GM18505 (cell line): Measurements from ENCODE around the gene PRKCQ.
"Not testable (repeated sequence)": the region's sequence is repeated elsewhere in the genome, so short reads cannot be mapped to it uniquely, and the experiment has no call there.

Experiments used
- ATAC-seq: cut with Tn5 transposase; IDR thresholded peaks from one replicate; pipeline ENCODE4 v1.9.1; 2021; ENCODE audit not compliant: unreplicated experiment
- POLR2A ChIP-seq: IDR thresholded peaks from 4 replicates; pipeline ENCODE4 v1.6.1; 2011; ENCODE audit warnings: borderline replicate concordance; ENCODE audit not compliant: insufficient read depth, insufficient read length; ENCODE audit errors: extremely low read depth

PRKCQ gene

DNA sequence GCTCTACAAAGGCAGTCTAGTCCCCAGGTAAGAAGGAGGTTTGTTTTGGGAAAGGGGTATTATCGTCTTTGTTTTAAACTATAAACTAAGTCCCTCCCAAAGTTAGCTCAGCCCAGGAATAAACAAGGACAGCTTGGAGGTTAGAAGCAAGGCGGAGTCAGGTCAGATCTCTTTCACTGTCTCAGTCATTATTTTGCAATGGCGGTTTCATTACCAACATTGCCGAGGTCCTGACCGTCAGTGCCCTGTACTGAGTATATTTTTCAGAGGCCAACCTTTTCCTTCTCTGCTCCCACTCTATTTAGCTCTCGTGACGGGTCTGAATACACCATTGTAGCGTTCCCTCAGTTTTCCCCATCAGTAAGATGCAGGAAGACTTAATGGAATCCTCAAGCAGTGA lies 184.5 kb downstream of the PRKCQ start:
- TF ChIP-seq POLR2A: no peak
- no peak for ATAC-seq

DNA sequence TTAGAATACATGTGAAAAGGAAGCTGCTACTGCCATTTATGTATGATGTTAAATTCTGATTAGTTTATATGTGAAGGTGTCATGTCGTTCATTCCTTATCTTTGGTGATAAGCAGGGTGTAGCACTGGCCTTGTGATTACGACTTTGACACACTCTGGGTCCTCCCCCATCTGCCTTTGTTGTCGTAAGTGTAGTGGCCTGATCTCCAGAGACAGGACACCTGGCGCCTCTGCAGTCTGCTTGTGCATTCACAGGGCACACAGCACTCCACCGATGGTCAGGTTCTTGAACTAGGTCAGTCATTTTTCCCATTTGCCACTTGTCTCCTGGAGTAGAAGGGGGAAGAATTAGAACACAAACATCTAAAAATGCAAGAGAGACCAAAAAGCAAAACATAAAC lies 186.0 kb downstream of the PRKCQ start:
- TF ChIP-seq POLR2A: no peak
- ATAC-seq: no peak

DNA sequence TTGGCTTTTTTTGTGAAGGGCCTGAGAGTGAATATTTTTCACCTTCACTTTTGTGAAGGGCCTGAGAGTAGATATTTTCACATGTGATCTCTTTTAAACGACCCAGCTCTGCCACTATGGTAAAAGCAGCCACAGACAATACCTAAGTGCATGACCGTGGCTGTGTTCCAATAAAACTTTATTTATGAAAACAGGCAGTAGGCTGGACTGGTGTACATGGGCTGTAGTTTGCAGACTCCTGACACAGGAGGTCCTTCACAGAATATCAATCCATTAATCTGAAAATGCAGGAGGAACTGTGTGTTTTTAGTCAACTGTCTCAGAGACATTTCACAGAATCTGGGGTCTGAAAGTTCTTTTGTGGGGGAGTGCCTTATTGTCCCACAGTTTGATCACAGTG lies 186.9 kb downstream of the PRKCQ start:
- no peak for TF ChIP-seq POLR2A
- ATAC-seq: no peak

DNA sequence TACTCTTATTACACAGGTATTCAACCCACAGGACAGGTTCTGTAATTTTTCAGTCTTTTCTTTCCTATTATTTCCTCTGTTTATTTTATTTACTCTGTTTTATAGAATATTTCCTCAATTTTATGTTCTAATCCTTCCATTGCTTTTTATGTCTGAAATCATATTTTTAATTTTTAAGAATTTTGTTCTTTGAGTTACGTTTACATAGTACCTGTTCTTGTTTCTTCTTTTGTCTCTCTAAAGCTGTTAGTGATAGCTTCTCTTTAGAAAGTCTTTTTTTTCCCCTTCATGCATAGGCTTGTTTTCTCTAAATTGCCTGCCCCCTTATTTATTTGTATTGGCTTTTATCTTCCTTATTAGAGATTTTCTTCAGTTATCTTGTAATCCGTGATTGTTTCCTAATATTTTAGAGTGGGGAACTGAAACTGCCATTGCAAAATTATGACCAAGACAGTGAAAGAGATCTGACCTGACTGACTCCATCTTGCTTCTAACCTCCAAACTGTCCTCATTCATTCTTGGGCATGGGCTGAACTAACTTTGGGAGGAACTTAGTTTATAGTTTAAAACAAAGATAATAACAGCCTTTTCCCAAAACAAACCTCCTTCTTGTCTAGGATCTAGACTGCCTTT lies 189.7 kb downstream of the PRKCQ start:
- no peak for ATAC-seq
- no peak for TF ChIP-seq POLR2A

DNA sequence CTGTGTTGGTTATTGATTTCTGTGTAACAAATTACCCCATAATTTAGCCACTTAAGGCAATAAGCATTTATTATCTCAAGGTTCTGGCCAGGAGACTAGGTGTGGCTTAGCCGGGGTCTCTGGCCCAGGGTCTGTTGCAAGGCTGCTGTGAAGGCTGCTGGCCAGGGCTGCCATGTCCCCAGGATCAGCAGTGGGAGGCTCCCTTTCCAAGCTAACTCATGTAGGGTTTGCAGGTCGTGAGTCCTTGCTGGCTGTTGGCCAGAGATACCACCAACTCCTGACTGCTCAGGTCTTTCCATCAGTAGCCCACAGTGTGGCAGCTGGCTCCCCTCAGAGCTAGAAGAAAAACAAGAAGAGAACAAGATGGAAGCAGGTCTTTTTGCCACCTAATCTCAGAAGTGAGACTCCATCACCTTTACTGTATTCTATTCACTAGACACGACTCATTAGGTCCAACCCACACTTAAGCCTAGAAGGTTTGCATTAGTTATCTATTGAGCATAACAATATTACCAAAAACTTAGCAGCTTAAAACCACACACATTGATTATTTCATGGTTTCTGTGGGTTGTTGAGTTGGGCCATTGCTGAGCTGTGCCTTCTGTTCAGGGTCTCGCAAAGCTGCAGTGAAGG lies 191.7 kb downstream of the PRKCQ start:
- no peak for TF ChIP-seq POLR2A
- no peak for ATAC-seq

DNA sequence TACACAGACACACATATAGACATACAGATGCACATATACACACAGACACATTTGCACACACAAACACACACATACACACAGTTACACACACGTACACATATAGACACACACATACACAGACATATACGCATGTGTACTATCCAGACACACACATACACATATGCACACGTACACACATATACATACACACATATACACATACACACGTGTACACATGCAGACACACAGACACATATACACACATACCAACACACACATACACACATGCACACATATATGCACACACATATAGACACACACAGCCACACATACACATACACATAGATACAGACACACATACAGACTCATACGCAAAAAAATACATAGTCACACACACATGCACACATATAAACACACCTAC lies 193.1 kb downstream of the PRKCQ start:
- ATAC-seq: no peak

DNA sequence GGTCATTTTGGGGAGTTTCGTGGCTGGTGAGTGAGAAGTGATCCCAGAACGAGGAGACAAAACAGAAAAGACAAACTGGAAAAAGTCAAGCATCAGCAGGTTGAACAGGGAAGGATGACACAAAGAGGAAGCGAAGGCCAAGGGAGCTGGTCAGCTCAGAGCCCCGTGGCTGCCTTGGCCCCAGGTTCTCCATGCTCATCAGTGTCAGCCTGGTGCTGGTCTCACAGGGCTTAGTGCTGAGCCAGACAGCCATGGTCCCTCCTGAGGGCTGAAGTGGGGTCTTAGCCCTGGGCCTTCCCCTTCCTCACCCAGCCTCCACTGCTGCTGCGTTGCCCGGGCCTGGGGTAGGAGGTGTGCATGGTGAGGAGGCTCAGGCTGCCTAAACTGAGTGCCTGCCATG lies 193.7 kb downstream of the PRKCQ start:
- no peak for TF ChIP-seq POLR2A
- no peak for ATAC-seq

More for the DNA sequence above, 193.1 kb downstream of the PRKCQ start:
- no peak for TF ChIP-seq POLR2A

DNA sequence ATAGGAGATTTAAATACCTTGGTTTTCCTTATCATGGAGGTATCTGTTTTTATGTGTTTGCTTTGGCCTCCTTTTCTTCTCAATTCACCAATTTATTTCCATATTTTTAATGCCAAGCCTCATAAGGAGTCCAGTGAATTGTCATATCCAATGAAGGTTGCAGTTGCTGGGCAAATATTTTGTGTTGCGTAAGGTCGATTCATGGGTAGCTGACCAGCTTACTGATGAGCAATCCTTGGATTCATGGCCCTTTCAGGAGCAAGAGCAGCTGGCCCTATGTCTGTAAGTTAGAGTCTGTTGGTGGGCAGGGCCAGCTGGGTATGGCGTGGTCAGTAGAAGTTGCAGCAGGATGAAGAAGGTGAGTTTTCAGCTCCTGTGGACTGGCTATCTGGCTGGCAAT lies 194.4 kb downstream of the PRKCQ start:
- no peak for ATAC-seq
- no peak for TF ChIP-seq POLR2A

DNA sequence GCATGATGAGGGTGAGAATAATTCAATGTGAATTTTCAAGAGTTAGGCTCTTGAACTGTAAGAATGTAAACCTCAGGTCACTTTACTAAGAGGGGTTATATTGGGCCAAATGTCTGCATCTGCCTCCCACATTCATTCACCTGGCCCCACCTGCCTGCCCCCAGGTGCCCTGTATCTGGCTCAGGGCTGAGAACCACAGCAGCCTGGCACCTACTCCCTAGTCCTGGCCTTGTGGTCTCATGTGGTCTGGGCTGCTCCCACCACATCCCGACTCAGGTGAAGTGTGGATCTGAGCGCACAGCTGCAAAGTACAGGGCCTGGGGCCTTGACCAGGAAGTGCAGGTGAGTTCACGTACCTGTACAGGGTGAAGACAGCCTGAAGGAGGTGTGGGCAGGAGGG lies 195.2 kb downstream of the PRKCQ start:
- ATAC-seq: no peak
- no peak for TF ChIP-seq POLR2A

DNA sequence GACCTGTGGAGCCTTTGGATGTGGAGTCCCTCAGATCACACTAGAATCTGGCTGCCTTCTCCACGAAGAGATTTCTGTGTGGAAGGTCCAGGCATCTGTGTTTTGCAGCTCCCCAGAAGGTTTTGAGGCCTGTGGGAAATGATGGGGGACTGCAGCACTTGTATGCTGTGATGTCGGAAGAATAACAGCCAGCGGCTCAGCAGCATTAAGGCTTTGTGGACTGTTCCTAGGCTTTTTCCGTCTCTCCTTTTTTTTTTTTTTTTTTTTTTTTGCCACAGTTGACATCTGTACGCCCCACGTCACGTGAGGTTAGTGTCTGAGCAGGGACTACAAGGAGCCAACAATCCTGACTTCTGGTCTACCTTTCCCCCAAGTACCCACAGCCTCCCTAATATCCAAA lies 196.0 kb downstream of the PRKCQ start:
- TF ChIP-seq POLR2A: no peak
- ATAC-seq: no peak

DNA sequence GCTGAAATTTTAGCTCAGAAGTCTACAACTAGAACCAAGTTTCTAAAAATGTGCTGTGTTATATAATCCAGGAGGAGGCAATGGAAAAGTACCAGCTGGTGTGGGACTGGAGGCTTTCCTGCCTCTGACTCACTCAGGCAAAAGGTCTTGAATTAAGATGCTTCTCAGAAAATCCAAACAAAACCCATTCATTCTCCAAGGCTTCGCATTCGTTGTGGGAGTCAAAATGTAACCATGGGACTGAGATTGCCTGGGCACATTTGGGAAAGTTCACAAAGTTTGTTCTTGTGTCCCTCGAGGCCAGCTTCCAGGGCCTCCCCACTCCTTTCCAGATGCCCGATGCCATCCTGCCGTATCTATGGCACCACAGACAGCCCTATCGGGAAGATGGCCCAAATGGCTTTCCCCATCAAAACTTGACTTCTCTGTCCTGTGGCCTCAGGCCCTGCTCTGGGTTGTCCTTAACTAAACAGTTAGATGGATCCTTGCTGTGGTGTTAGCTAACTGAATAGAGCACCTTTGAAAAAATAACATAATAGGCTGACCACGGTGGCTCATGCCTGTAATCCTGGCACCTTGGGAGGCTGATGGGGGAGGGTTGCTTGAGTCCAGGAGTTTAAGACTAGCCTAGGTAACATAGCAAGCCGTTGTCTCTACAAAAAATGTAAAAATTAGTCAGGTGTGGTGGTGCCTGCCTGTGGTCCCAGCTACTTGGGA lies 196.8 kb downstream of the PRKCQ start:
- ATAC-seq: no peak
- TF ChIP-seq POLR2A: no peak

DNA sequence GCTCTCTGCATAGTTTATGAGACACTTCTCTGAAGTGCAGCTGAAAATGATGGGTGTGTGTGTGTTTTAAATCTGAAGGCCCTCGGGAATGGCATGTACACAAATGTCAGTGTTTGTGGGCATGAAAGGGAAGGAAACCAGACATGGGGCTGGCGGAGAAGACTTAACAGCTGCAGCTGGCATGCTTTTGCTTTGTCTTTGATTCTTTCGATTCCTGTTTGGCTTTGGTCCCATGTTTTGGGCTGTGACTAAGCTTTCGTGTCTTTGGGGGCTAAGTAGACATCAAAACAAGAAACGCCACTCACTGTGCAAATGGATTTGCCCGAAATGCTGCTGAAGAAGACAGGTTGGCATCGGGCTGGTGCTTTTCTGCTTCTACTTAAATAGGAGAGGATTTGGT lies 198.0 kb downstream of the PRKCQ start:
- peak; percentile 85 for ATAC-seq
- TF ChIP-seq POLR2A: no peak

DNA sequence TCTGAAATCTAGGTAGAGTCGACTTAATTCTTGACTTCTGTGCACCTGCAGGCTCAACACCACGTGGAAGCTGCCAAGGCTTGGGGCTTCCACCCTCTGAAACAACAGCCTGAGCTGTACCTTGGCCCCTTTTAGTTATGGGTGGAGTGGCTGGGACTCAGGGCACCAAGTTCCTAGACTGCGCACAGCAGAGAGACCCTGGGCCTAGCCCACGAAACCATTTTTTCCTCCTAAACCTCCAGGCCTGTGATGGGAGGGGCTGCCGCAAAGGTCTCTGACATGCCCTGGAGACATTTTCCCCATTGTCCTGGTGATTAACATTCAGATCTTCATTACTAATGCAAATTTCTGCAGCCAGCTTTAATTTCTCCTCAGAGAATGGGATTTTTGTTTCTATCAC lies 199.6 kb downstream of the PRKCQ start:
- not testable (repeated sequence) for ATAC-seq
